HG02938 (cell line): Measurements from ENCODE around the gene GRIN2C.

Experiments used
- ATAC-seq: cut with Tn5 transposase; IDR thresholded peaks from one replicate; pipeline ENCODE4 v1.9.1; 2021; ENCODE audit warnings: mild to moderate bottlenecking, moderate library complexity; ENCODE audit not compliant: unreplicated experiment

The GRIN2C gene

GRCh38 chr17:74864866-74865395 lies 5.2 kb upstream of the GRIN2C start:
- no peak for ATAC-seq

DNA sequence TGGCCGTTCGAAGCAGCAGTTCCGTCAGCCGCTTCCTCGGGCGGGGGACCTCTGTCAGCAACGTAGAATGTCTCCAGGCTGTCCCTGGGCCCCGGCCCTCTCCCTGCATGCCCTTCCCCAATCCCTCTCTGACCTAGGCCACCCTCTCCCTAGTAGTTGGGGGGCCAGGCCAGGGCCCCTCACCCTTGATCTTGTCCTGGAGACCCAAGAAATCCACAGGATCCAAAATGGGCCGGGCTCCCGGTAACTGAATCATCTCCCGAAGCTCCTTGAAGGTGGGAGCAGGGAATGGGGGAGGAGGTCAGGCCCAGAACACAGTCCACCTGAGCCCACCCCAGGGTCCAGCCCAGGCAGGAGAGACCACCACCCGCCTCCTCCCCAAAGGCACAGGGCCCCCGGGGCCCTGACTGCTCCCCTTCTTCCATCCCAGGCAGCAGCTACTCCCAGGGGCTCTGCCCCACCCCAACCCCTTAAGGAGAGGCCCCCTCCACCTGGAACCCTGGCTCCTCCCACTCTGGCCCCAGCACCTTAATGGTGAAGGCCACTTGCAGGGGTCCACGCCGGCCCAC lies 4.7 kb upstream of the GRIN2C start:
- ATAC-seq: no peak

GRCh38 chr17:74863420-74864296 lies 4.0 kb upstream of the GRIN2C start:
- no peak for ATAC-seq

DNA sequence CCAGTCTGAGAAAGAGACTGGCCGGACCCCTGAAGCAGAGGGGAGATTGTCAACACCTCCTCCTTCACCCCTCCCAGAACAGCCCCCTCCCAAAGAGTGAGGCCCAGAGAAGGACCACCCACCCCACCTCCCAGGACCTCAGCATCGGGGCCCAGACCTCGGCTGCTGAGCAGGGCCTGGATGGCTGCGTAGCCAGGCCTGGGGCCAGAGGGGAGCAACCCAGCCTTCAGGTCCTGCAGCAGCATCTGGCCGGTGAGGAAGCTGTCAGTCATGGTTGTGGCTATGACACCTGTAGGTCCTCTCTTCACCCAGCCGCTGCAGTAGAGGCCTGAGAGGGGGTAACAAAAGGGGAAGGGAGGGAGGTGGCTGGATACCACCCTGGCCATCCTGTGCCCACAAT lies 3.2 kb upstream of the GRIN2C start:
- no peak for ATAC-seq

DNA sequence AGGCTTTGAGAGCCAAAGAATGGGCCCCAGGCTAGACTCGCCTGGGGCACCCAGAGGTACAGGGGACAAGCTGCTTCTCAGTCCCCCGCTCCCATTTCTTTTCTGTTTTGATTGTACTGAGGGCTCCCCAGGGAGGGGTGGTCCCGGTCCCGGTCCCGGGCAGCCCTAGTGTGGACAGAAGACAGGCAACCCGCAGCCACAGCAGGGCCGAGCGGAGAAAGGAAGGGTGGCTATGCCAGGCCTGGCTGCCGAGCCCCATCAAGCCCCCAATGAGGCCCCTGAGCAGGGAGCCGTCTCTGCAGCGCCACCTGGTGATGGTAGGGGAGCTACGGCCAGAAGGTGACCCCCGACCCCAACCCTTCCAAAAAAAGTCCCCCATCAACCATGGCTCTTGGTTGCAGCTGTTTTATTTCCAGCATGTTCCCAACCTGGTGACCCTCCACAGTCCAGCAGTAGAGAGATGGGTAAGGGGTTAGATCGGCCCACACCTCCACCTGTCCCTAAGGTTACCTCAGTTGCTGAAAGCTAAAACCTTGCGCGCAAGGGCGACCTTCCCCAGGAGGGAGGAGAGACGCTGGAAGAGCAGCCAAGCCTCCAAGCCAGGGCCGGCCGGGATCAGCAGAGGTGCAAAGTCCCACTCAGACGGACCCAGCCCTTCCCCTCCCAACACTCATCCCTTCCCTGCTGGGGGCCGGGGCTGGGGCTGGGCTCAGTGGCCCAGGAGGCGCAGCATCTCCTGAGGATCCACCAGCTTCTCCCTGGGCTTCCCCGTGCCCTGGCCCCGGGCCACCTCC lies 2.6 kb upstream of the GRIN2C start:
- no peak for ATAC-seq

DNA sequence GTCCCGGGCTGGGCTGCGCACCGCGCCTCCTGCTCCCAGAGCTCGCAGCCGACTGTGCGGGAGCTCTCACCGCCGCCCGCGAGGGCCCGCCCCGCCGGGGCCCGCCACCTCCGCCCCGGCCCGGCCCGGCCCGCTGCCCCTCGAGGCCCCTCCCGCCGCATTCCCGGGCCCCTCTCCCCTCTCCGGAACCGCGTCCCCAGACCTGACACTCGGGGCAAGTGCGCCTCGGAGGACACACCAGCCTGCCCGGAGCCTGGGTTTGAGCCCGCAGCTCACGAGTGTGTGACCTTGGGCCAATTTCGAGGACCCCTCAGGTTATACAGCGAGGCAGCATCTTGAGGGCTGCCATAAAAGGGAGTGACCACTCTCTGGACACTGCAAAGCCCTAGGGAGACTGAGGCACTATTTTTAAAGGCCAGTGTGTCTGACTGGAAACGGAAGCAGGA lies 2.0 kb upstream of the GRIN2C start:
- ATAC-seq: no peak

DNA sequence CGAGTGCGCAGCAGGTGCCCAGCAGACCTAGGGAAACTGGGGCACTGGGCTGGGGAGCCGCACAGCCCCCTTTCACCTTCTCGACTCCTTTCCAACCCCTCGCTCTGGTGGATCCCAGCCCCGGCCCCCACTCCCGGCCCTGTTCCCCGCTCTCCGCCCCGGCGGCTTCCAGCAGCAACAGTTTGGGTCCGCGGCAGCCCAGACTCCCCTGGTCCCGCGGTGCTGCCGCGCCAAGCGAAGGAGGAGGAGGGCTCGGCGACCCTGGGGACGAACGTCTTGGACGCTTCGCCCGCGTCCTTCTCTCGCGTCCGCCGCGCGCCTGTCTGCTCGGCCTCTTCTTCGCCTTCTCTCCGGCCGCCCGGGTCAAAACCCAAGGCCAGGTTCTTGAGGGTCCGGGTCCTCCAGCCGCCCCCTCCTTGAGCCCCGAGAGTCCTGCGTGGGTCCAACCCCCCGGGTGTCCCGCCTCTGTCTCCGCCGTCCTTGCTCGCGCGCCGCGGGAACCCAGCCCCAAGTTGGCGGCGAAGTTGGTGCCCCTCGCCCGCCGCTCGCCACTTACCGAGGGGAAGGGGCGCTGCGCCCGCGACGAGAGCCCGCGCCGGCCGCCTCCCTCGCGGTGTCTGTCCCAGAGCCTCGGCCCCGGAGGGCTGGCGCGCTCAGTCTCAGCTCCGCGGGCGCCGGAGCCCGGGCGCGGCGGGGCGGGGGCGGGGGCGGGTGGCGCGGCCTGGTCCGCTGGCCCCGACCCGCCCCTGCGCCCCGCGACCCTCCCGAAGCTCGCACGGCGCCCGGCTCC lies 1.4 kb upstream of the GRIN2C start:
- ATAC-seq: no peak

GRCh38 chr17:74860229-74860871 lies 665 bp upstream of the GRIN2C start:
- no peak for ATAC-seq

DNA sequence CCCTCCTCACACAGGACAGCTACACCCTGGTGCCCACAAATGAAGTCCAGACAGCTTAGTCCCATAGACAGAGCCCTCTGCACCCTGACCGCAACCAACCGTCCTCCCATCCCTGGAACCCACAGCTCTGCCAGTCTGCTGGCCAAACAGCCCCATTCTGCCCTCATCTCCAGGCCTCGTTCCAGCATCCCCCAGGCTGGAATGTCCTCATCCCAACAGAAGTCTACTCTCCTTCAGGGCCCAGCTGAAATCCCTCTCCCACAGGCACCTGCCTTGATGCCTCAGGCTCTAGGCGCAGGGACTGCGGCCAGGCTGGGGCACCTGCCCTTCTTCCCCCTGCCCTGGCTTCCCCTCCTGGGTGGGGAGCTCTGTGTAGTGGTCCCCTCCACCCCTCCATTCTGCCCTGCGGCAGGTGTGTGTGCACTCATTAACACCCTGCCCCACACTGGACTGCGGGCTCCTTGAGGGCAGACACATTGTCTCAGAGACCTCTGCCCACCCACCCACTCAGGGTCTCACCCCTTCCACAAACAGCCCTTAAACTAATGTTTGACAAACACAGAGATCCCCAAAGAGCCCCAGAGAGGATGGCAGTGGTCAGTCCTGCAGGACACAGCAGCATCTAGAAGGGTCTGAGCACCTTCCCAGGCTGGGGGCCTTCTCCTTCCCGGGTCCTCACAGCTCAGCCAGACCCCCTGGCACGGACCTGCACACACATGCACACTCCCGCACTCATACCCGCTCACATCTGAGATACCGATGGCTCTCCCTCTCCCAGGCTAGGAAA lies 820 bp downstream of the GRIN2C start:
- ATAC-seq: no peak

DNA sequence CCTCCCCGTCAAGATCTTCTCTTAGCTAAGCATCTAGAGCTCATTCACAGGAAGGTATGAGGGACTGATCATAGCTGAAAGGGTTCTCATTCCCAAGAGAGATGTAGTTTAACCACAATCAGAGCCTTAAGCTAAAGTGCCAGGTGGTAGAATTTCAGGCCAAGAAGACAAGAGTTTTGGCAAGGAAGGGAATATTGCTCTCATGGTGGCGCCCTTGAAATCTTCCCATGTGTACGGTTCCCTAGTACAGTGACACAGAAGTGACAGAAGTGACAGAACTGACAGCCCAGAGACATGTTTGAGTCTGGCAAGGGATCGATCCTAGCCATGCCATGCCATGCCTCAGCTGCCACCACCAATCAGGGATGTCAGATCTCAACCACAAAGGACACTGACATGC lies 2.5 kb downstream of the GRIN2C start:
- no peak for ATAC-seq

GRCh38 chr17:74856112-74856511 lies 3.6 kb downstream of the GRIN2C start:
- no peak for ATAC-seq

- no peak for ATAC-seq
These were observed 4.4 kb downstream of the GRIN2C start for GRCh38 chr17:74855323-74855722.

DNA sequence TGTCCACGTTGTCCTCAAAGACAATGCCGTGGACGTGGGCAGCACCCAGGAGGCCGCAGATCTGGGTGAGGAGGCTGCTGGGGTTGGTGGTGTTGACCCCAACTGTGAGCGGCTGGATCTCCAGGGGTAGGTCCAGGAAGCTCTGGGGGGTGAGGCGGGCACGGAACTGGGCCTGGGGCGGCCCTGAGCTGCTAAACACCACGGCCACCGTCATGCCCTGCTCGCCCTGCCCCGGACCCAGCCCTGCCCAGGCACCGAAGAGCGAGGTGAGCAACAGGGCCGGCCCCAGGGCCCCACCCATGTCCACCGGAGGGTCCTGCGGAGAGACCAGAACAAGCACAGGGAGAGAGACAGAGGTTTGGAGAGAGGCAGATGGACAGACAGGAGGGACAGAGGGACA lies 4.9 kb downstream of the GRIN2C start:
- no peak for ATAC-seq

- ATAC-seq: no peak
These were observed 6.0 kb downstream of the GRIN2C start for GRCh38 chr17:74853669-74854068.

GRCh38 chr17:74853048-74853397 lies 6.7 kb downstream of the GRIN2C start:
- no peak for ATAC-seq

GRCh38 chr17:74852237-74853047 lies 7.2 kb downstream of the GRIN2C start:
- no peak for ATAC-seq

DNA sequence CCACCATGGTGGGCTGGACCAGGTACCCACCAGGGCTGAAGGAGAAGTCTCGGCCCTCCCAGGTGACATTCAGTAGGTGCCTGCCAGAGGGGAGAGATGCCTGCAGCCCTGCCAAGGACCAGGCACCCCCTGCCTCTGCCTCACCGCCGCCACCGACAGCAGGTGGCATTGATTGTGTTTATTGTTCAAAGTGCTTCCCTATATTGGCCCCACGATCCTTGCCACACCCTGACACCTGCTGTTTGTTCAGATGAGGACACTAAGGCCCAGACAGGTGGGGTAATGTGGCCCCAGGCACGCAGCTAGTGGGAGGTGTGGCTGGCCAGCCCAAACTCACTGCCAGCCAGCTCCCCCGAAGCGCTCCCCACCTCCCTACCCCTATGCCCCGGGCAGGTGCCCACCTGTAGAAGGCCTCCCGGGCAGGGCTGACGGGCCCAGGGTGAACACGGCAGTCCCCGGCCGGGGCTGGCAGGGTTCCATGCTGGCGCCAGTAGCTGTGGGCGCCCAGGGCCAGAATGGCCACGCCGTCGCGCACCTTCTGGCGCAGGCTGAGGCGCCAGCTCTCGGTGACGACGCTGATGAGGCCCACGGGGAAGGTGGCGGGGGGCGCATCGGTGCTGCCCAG lies 8.0 kb downstream of the GRIN2C start:
- ATAC-seq: no peak

GRCh38 chr17:74850914-74851313 lies 8.8 kb downstream of the GRIN2C start:
- no peak for ATAC-seq
